HG02642 (cell line): ENCODE results near the gene TRPM3.
A peak's percentile ranks its signal among the peaks of the same experiment; 100 is the strongest.

ENCODE experiments used
- ATAC-seq: cut with Tn5 transposase; IDR thresholded peaks from one replicate; pipeline ENCODE4 v1.9.1; 2021; ENCODE audit warnings: mild to moderate bottlenecking; ENCODE audit not compliant: unreplicated experiment, poor library complexity

TRPM3 gene

DNA sequence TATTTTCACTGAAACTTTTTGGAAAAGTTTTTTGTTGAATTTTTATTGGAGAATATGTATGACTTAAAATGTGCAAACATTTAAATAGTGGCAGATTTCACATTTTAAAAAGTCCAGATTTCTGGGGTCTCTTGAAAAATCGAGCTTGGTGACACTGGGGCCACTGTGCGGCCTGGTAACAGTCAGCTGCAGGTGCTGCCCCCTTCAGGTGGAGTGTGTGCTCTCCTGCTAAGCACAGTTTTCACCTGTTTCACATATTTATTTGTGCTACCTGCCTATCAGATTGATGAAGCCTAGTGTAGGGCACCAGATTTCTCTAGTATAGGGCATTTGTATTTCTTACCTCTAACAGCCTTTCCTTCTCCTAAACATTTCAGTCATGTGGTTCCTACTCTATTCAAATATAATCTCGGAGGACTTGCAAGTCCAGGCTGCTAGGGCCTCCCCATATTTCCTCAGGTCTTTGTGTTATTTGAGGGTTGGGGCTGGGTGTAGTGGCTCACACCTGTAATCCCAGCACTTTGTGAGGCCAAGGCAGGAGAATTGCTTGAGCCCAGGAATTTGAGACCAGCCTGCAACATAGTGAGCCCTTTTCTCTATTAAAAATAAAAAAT is 611.2 kb downstream of the TRPM3 start:
- peak; percentile 47 for ATAC-seq

DNA sequence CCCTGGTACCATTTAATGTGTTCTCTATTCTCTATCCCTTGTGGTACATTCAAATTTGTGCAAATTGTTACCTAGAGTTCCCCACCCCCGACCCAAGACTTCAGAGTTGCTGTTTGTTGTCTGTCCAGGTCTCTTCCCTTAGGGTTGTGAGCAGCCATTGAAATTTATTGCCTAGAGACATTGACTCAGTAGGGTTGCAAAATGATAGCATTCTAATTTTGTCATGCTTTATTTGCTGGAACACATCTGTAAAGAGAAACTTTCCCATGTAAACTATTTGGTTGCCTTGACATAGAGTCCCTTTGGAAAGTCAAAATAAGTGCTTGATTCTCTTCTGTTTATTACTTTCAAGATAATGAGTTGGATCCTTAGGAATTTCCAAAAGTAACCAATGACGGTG is 615.3 kb downstream of the TRPM3 start:
- ATAC-seq: no peak

DNA sequence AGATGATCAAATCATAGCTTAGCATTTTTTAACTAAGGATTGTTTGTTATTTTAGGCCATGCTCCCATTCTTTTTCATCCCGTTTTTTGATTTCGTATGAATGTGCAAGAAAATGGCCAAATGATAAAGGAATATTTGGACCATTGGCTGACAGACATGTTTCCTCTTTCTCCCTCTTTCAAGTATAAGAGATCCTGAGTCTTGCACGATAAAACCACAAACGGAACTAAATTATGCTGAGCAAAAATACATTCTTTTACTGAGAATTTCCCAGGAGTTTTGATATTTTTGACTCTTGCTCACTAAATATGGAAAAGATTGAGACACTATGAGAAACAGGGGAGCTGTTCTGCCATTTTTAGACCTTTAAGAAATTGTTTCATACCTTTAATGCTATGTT is 616.6 kb downstream of the TRPM3 start:
- ATAC-seq: no peak

DNA sequence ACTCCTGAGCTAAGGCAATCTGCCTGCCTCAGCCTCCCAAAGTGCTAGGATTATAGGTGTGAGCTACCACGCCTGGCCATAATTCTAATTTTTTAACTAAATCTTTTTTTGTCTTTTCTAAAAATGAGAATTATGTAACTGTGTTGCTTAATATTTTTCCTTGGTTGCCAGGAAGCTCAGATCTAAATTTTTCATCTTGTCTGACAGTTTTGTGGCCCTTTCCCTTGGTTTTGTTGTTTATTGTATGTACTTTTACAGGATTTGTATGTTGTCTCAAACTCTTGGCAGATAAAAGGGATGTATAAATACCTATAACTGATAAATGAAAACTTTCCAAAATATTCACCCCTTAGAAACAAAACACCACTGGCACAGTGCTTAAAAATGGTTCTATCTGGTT is 618.7 kb downstream of the TRPM3 start:
- ATAC-seq: no peak

DNA sequence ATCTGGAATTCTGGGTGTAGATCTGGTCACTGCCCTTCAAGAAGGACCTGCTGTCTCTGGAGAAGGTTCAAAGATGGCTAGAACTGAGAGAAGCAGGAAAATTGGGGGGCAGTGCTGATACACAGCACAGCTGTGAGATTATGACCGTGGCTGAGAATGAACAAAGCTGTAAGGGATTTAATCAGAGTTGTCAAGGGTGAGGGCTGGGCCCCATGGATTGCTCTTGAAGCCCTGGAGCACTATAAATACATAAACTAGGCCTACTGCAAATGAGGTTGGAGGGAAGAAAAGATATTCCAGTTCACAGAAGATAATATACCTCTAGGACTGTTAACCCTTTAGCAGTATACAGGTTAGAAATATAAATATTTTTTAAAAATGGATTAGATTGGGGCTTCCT is 620.6 kb downstream of the TRPM3 start:
- ATAC-seq: no peak

DNA sequence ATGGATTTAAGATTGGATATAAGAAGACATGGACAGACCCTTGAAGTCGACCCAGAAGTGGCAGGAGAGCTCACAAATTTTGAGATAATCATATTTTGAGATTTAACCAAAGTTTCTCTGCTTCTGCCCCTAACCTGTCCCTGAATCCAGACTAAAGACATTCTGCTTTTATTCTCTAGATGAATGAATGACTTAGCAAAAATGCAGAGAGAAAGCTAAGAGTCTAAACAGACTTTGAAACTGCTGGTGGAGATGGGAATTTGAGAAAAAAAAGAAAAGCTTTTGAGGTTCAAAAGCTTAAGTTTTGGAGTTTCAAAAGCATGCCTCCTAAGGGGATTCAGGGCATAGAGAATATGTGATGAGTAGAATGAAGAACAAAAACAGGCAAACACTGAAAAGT is 621.8 kb downstream of the TRPM3 start:
- ATAC-seq: no peak

DNA sequence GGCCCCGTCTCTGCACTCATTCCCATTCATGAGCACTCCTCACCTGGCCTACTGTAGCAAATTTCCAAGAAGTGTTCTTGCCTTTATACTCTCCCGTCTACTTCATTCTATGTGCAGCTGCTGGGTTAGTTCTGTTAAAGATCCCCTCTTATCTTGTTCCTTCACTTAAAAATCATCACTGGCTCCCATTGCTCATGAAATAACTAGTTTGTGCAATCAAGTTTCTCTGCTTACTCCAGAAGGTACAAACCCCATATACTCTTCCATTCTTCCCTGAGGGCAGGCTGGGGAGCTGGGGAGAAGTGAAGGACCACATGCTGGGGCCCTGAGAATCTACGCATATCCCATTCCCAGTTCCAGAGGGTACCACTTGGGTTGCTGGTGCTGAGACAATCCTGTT is 622.6 kb downstream of the TRPM3 start:
- ATAC-seq: no peak

DNA sequence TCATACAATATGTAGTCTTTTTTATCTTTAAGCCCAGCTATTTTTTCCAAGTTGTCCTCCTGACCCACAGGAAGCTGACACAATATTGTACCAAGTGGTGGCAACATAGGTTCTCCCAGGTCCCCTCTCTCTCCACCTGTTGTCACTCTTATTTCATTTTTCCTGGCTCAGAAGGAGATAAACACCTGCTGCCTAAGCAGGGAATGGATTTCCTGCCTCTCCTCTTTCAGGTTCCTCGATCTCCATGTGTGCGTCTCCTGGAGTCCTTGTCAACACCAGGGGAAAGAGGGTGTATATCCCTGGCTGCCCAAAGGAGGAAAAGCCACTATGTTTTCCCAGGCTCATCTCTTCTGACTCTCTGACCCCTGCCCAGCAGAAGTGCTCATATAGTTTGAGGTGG is 625.2 kb downstream of the TRPM3 start:
- no peak for ATAC-seq

DNA sequence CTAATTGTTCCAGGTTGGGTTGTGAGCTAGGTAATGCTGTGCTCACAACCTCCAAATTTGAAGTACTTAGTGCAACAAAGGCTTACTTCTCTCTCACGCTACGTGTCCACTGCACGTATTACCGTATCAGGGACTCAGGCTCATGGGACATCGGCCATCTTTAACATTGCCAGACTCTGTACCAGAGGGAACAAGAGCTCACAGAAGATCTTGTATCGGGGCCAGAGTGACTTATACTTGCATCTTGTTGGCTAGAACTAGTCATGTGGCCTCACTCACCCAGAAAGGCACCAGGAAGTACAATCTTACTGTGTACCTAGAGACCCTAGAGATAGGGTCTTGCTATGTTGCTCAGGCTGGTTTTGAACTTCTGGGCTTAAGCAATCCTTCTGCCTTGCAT is 625.9 kb downstream of the TRPM3 start:
- ATAC-seq: no peak

DNA sequence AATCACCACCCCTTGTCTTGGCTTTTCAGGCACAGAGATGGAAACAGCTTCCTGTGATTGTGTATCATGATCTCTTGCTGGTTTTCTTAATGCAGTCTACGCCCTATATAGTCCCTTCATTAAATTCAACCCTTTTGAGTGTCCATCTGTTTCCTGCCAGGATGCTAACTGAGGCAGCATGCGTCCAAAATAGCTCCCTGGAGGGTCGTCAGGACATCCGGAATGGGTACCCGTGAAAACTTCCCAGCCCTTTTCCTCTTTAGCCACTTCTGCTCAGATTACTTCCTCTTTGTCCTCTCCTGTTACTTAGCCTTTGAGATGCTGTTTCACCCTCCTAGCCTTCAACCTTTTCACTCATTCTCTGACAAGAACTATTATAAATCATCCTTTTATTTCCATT is 627.2 kb downstream of the TRPM3 start:
- ATAC-seq: no peak

DNA sequence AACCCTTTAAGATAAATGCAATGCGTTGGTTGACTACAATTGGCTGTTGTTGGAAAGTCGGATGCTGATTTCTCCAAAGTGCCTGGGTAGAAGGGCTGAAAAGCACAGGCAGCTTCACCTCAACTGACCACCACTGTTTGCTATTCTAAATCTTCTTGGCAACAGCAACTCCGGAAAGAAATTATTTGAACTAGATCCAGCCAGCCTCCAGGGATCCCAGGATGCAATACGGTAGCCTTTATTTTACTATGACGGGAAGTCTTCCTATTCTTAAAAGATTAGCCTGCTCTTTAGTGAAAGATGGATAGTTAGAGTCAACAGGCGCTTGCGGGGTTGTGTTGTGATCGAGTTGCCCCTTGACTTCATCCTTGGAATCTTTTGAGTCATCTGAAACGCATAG is 628.4 kb downstream of the TRPM3 start:
- no peak for ATAC-seq

DNA sequence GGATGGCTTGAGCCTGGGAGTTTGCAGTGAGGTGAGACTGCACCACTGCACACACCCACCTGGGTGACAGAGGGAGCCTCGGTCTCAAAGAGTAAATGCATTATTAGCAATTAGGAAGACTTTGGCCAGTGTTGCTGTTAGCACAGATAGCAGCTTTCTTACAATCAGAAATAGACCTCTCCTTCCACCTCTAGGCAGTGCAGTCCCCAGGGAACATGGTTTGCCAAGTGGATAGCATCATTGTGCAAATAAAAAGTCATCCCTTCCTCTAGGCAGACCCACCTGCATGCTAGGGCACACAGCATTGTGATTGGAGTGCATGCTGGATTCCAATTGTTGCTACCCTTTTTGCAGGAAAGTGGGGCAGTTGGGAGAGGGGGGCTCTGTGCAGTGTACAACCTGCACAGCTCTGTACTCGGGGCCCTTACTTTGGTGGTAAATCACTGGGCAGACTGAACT is 629.1 kb downstream of the TRPM3 start:
- ATAC-seq: no peak

DNA sequence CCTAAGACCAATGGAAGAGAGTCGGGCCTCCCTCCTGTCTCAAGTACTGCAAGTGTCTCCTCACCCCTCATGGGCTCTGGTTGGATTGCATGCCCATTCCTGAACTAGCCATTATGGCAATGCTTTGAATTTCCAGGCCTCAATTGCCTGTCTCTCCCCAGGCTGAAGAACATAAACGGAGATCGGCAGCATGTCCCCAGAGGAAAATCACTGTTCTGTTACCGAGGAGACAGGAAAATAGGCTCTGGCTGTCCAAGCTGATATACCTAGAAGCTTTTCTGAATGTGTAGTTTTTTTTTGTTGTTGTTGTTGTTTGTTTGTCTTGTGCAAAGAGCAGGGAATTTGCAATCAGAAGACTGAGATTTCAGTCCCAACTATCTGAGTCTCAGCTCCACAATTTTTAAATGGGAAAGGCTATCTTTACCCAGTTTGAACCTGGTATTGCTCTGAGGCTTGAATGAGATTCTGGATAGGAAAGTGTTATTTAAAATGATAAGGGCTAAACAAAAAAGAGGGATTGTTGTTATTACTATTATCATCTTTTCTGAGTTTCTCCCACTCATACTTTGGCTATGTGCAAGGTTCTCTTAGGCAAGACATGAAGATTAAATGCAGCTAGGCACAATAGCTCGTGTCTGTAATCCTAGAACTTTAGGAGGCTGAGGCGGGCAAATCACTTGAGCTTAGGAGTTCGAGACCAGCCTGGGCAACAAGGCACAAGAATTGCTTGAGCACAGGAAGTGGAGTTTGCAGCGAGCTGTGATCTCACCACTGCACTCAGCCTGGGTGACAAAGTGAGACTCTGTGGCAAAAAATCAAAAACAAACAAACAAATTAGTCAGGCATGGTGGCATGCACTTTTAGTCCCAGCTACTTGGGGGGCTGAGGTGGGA is 629.7 kb downstream of the TRPM3 start:
- ATAC-seq: no peak

DNA sequence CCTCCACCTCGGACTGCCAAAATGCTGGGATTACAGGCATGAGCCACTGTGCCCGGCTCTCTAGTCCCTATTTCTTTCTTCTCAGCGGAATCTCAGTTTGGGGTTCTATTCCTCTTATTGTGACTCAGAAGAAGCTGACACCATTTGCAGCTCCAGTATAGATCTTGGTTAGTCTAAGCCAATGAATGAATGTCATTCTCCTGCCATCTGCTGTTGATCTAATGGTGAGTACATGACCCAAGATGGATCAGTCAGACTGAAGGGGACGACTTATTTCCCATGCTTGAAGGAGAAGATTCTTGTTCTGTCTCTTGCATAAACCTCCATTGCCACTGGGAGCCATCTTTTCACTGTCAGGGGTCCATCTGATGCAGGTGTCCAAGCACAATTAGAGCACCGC is 630.9 kb downstream of the TRPM3 start:
- ATAC-seq: no peak

DNA sequence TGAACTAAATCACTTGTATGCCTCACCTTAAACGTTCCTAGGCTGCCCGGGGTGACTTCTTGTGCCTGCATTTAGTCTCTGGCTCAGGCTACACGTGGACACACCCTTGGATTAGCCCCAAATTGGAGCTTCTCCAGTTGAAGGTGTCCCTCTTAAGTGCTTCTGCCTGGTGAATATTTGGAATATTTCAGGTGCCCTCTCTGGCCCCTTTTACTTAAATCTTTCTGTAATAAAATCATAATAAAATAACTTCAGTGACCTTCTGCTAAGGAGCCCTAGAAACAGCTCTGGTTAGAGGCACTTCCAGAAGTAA is 632.7 kb downstream of the TRPM3 start:
- no peak for ATAC-seq

DNA sequence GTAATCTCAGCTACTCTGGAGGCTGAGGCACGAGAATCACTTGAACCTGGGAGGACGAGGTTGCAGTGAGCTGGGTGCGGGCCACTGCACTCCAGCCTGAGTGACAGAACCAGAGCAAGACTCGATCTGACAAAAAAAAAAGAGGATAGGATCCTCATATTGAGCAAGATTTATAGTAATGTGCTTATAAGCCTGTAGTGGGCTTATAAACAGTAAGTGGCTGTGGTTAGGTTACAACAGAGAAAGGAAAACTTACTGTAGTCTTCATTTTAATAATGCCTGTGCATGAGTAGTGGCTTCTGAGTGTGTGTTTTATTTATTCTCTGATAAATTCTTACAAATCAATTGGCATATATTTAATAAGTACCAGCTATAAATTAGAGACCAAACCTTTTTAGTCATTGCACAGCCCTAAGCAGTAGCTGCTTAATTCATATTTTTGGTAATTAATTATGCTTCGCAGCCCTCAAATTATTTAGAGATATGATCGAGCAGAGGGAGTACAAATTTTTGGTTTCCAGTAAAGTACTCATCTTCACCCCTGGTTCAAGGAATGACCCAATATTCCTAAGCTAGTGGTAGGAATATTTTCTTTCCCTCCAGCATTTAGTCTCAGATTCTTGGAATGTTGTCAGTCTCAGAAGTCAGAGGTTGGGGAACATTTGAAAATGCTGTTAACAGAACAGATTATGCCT is 633.2 kb downstream of the TRPM3 start:
- ATAC-seq: no peak

DNA sequence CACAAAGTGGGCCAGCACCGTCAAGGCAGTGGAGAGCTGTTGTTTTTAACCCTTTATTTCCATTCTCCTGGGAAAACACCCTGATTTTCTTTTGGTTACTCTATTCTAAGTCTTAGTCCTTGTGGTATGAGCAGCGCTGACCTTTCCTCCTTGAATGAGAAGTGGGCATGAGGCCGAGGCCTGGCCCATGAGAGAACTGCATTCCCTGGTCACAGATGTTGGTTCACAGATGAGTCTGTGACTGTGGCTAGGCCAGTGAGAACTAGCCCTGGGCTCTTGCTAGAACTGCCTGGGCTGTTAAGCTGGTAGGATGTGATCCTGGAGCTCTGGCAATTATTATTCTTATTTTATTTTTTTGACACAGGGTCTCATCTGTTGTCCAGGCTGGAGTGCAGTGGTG is 635.3 kb downstream of the TRPM3 start:
- ATAC-seq: no peak

DNA sequence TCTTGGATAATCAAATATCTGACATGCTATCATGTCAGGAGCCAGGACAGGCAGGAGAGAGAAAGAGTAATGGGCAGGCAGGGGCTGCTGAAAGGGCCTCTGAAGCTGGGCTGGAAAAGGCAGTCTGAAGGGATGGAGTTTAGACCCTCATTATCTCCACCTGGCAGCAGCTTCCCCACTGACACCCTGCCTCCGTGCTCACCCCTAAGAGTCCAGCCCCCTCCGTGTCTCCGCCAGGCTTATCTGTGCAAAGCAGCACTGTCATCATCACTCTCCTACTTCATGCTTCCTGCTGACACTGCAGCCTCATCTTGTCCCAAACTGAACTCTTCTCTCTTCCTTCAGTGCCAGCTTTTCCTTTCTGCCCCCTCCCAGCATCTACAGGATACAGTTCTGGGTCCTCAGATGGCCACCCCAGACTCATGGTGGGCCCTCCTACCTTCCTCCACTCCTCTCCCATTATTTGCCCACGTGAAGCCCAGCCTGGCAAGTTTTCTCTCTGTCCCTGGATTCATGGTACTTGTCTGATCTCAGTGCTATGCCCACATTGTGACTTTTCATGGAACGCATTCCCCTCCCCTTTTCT is 636.1 kb downstream of the TRPM3 start:
- ATAC-seq: no peak

DNA sequence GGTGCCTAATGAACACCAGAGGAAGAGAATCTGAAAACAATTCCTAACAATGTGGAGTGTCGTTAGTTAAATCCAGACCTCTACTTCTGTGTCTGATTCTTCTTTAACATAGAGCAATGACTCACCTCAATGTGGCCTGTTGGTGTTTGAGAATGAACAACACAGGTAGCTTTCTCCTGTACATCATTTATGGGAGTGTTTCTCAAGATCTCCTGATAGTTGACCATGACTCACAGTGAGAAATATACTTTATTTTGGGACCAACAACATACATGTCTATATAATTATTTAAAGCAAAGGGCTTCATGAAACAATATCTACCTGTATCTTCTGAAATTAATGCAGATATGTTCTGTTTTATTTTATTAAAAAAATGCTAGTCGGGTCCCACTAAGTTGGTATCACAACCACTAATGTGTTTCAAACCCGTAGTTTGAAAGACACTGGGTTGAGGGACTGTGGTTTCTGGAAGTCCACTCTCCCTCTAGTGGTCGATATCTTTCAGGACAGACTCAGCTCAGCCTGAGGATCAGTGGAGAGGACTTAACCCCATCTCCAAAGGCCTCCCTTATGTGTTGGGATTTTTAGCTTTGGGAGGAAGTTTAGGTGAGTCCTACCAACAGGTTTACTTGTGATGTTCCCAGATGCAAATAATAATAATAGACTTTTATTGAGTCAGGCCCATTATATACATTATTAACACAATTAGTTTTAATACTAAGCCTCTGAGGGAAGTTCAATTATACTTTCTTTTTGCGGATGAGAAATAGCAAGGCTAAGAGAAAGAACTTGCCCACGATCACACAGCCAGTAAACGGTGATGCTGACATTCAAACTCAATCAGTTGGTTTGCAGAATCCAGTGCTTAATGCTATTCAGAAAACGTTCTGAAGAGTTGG is 636.9 kb downstream of the TRPM3 start:
- peak; percentile 76 for ATAC-seq

DNA sequence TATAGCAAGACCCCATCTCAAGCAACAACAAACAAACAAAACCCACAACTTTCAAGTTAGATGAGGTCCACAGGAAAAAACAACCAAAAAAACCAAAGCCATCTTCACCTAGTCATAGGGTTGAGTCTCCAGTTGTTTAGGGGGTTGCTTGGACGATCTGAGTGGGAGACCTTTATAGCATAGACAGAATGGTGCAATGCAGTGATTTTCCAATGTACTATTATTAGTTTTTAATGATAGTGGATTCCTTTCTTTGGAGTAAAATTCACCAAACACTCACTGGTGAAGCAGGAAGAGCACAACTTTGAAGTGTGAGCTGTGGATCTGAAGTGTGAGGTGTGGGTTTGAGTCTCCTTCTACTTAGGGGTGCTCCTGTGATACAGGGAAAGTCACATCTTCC is 640.0 kb downstream of the TRPM3 start:
- ATAC-seq: no peak
